B cell (primary cell): ENCODE results near the gene TSPAN17.

Experiments used
- EZH2 ChIP-seq: IDR thresholded peaks from 2 replicates; pipeline ENCODE4 v1.6.1; 2012; ENCODE audit warnings: borderline replicate concordance, low read depth, mild to moderate bottlenecking, moderate library complexity, low read length; ENCODE audit not compliant: insufficient read depth, poor library complexity, severe bottlenecking
- TF ChIP-seq, protein P1 (sequence below): fragments of 200-600 bp; IDR thresholded peaks from one replicate; pipeline ENCODE4 v1.8.0; 2022; ENCODE audit warnings: antibody characterized with exemption, mild to moderate bottlenecking

- no peak for TF ChIP-seq EZH2
- TF ChIP-seq, protein P1, sequence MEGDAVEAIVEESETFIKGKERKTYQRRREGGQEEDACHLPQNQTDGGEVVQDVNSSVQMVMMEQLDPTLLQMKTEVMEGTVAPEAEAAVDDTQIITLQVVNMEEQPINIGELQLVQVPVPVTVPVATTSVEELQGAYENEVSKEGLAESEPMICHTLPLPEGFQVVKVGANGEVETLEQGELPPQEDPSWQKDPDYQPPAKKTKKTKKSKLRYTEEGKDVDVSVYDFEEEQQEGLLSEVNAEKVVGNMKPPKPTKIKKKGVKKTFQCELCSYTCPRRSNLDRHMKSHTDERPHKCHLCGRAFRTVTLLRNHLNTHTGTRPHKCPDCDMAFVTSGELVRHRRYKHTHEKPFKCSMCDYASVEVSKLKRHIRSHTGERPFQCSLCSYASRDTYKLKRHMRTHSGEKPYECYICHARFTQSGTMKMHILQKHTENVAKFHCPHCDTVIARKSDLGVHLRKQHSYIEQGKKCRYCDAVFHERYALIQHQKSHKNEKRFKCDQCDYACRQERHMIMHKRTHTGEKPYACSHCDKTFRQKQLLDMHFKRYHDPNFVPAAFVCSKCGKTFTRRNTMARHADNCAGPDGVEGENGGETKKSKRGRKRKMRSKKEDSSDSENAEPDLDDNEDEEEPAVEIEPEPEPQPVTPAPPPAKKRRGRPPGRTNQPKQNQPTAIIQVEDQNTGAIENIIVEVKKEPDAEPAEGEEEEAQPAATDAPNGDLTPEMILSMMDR = no peak
These were observed 17.6 kb downstream of the TSPAN17 start for GRCh38 chr5:176664886-176665285.
